Myometrial cell (primary cell): Measurements from ENCODE around the gene WNK1. TPM values are rescaled to one million over a fixed set of nuclear protein-coding genes. Genes with fewer than 3 reads are reported as not detected.

Experiments
- total RNA-seq: library from RNA; depleted of rRNA; stranded (reverse); fragments of >200 nt; gene quantifications from 2 replicates; pipeline ENCODE4 v1.2.3, GENCODE V29; 2015

Gene WNK1
- total RNA-seq, result 36.6 and 56.4 TPM in 2 replicates

GRCh38 chr12:751999-752694 lies at the start of gene WNK1:
WNK1 (plus strand) TSS chr12:752579; CDS start chr12:753566, 987 bp downstream.

GRCh38 chr12:949453-950191 lies 197.2 kb downstream of the WNK1 start, which contains the start of gene RAD52:
RAD52 (minus strand) TSS chr12:949694; CDS start chr12:933058, 16,636 bp downstream.

Other genes with a start within 250 kb of the WNK1 start
- gene NINJ2, start 89.1 kb upstream of the WNK1 start, total RNA-seq, result 1.8 TPM in 1 of 2 replicates, not detected in the other
- gene RAD52, start 197.1 kb downstream of the WNK1 start, total RNA-seq, result 9.8 and 10.5 TPM in 2 replicates
- 7.5 and 12.9 TPM in 2 replicates for gene ERC1, start 238.6 kb downstream of the WNK1 start, total RNA-seq